T-cell (primary cell): ENCODE results near the gene TEAD1. TPM values are rescaled to one million over a fixed set of nuclear protein-coding genes. Genes with fewer than 3 reads are reported as not detected.

Source experiments
- ATAC-seq, 4 experiments: fragments of 200-7000 bp in 3 of 4; fragments of 150-1000 bp in 1 of 4; cut with Tn5 transposase; replicated peaks in 1 of 4; 1 replicate in 3 of 4; 2 replicates in 1 of 4; pipeline ENCODE4 v1.10.0; 2021; ENCODE audit warnings: moderate library complexity in 3 of 4, mild to moderate bottlenecking in 2 of 4, moderate number of reproducible peaks in 1 of 4
- CTCF ChIA-PET, 2 donors: fragments of 300-600 bp; sonication (Branson Sonifier 250); formaldehyde crosslinking; loops; one replicate each; lab custom pipeline; 2022; ENCODE audit warnings: antibody characterized with exemption in 2 of 2; lab: Charles Lee
- POLR2A ChIA-PET, 2 donors: fragments of 300-600 bp; sonication (Branson Sonifier 250); formaldehyde crosslinking; loops; one replicate each; lab custom pipeline; 2022; ENCODE audit warnings: antibody characterized with exemption in 2 of 2; lab: Charles Lee
- DNase-seq, 35 experiments: peaks; one replicate each; pipeline versions ENCODE4 v3.0.0 to v3.0.0-alpha.2; 2013 to 2023
- H3K27ac ChIP-seq: one replicate; pipeline ENCODE4 v1.5.1; 2013; ENCODE audit warnings: low read length
- H3K27me3 ChIP-seq, 2 experiments: replicated peaks in 1 of 2; 1 replicate in 1 of 2; 2 replicates in 1 of 2; pipeline versions ENCODE4 v1.6.1 to v1.7.0; 2013; ENCODE audit warnings: low read length in 1 of 2, mixed read lengths in 1 of 2; ENCODE audit not compliant: control insufficient read depth in 2 of 2, insufficient read depth in 2 of 2; ENCODE audit errors: extremely low read depth in 1 of 2
- H3K36me3 ChIP-seq, 2 donors: 1 replicate in 1 of 2; 2 replicates in 1 of 2; pipeline versions ENCODE4 v1.6.1 to v1.7.0; 2013; ENCODE audit warnings: low read length in 1 of 2; ENCODE audit not compliant: control insufficient read depth in 2 of 2, insufficient read depth in 1 of 2; ENCODE audit errors: extremely low read depth in 1 of 2
- H3K4me1 ChIP-seq, 2 experiments: 1 replicate in 1 of 2; 2 replicates in 1 of 2; pipeline versions ENCODE4 v1.6.1 to v1.7.0; 2013; ENCODE audit warnings: low read length in 2 of 2, mixed read lengths in 1 of 2; ENCODE audit not compliant: insufficient read depth in 2 of 2, control insufficient read depth in 1 of 2; ENCODE audit errors: extremely low read depth in 1 of 2
- H3K4me3 ChIP-seq, 2 donors: 1 replicate in 1 of 2; 2 replicates in 1 of 2; pipeline versions ENCODE4 v1.5.1 to v1.7.0; 2013; ENCODE audit warnings: mild to moderate bottlenecking in 2 of 2, low read length in 1 of 2, moderate library complexity in 1 of 2; ENCODE audit not compliant: control insufficient read depth in 1 of 2; ENCODE audit errors: extremely low read depth in 1 of 2
- H3K9me3 ChIP-seq: 2 replicates; pipeline ENCODE4 v1.7.0; 2013
- H3K27ac Mint-ChIP-seq, 2 donors: one replicate each; pipeline ENCODE4 v1.8.0; 2020 to 2021; ENCODE audit warnings: mild to moderate bottlenecking in 2 of 2, mixed read lengths in 2 of 2
- H3K27me3 Mint-ChIP-seq, 2 donors: one replicate each; pipeline ENCODE4 v1.8.0; 2021 to 2022; ENCODE audit warnings: mixed read lengths in 2 of 2
- H3K36me3 Mint-ChIP-seq: one replicate; pipeline ENCODE4 v1.8.0; 2021; ENCODE audit warnings: mixed read lengths
- H3K4me1 Mint-ChIP-seq, 3 donors: one replicate each; pipeline ENCODE4 v1.8.0; 2020 to 2022; ENCODE audit warnings: mixed read lengths in 3 of 3, mild to moderate bottlenecking in 1 of 3
- H3K4me3 Mint-ChIP-seq, 3 donors: one replicate each; pipeline ENCODE4 v1.8.0; 2020 to 2022; ENCODE audit warnings: mild to moderate bottlenecking in 3 of 3, mixed read lengths in 3 of 3, moderate library complexity in 3 of 3
- H3K9me3 Mint-ChIP-seq, 3 donors: one replicate each; pipeline ENCODE4 v1.8.0; 2020 to 2022; ENCODE audit warnings: mixed read lengths in 3 of 3
- WGBS: methylation state at CpG from one replicate; pipeline ENCODE4 v1.1.5; 2013; ENCODE audit warnings: missing lambda C conversion rate; ENCODE audit not compliant: insufficient coverage; 5-methylcytosine and 5-hydroxymethylcytosine counted together
- total RNA-seq, 35 experiments: library from RNA in 6 of 35; stranded (reverse) in 6 of 35; fragments of 120-200 nt in 1 of 35; gene quantifications; one replicate each; pipeline versions ENCODE4 v1.2.1 to v1.2.4 and lab custom pipeline; 2013 to 2026

The TEAD1 gene
- total RNA-seq, 5 donors from 2014 or later (not counting 1 experiment from before 2014, with no cell fraction given): 0.20 to 0.72 (median 0.44) TPM; not detected in 1

DNA sequence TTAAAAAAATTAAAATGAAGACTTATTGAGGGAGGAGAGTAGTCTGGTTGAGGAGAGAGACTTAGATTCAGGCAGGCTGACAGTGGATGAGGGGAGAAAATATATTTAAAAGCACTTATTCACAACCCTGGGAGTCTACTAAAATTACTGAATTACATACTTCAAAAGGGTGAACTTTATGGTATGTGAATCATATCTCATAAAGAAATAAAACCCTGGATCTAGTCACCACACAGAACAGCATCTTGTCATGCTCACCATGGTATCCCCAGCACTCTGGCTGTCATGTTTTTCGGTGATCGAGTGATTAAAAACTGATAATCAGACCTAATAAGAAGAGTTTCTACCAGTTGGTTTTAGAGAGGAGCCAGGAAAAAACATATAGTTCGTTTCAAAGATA, 11.0 kb downstream of the TEAD1 start:
- H3K27me3 ChIP-seq: peaks cover 12 to 38% of the 10 kb centered on the region in 2 experiments
- Mint-ChIP-seq H3K27me3 (peaks cover 70 to 76% of the 10 kb centered on the region in 2 donors), H3K27ac (no peak overlapping the region), H3K4me1 (peaks cover 4 to 6% (median 6%) of the 10 kb centered on the region in 3 donors), H3K36me3 (no peaks in the 10 kb centered on the region), H3K4me3 (no peak overlapping the region), H3K9me3 (no peaks in the 10 kb centered on the region)
- H3K4me3 ChIP-seq: no peak overlapping the region
- no CpG with 5 or more reads among the region's 3 CpGs for WGBS
- ATAC-seq: no peak
- peaks cover 0 to 7% of the 10 kb centered on the region in 2 experiments for H3K4me1 ChIP-seq
- no peaks in the 10 kb centered on the region for H3K36me3 ChIP-seq
- no peak for DNase-seq
- ChIA-PET CTCF (no interaction called here), POLR2A (interaction anchor here in 1 of 2 donors (0.5 kb wide), 1 partner anchor 129 kb away, joined by 3 read pairs; no protein-coding TSS in a partner anchor)
- H3K27ac ChIP-seq: no peak overlapping the region
- H3K9me3 ChIP-seq: no peaks in the 10 kb centered on the region

- no peak for ATAC-seq
- Mint-ChIP-seq H3K4me3 (no peak overlapping the region), H3K9me3 (no peaks in the 10 kb centered on the region), H3K4me1 (no peaks in the 10 kb centered on the region), H3K36me3 (no peaks in the 10 kb centered on the region), H3K27ac (no peak overlapping the region), H3K27me3 (peaks cover 69 to 78% of the 10 kb centered on the region in 2 donors)
- ChIA-PET POLR2A (no interaction called here), CTCF (no interaction called here)
- 85% methylated on average over 2 of the region's 2 CpGs for WGBS
- no peaks in the 10 kb centered on the region for H3K4me1 ChIP-seq
- no peaks in the 10 kb centered on the region for H3K9me3 ChIP-seq
- H3K36me3 ChIP-seq: no peaks in the 10 kb centered on the region
- no peak overlapping the region for H3K27ac ChIP-seq
- H3K27me3 ChIP-seq: peaks cover 7 to 33% of the 10 kb centered on the region in 2 experiments
- no peak for DNase-seq
- no peak overlapping the region for H3K4me3 ChIP-seq
Measured at GRCh38 chr11:12686246-12687060, 12.2 kb downstream of the TEAD1 start.

GRCh38 chr11:12687216-12687623, 13.0 kb downstream of the TEAD1 start:
- H3K36me3 ChIP-seq: no peaks in the 10 kb centered on the region
- Mint-ChIP-seq H3K4me3 (no peak overlapping the region), H3K36me3 (no peaks in the 10 kb centered on the region), H3K4me1 (no peaks in the 10 kb centered on the region), H3K9me3 (no peaks in the 10 kb centered on the region), H3K27ac (no peak overlapping the region), H3K27me3 (peaks cover 65 to 72% of the 10 kb centered on the region in 2 donors)
- WGBS: no CpG with 5 or more reads among the region's 1 CpG
- no peaks in the 10 kb centered on the region for H3K9me3 ChIP-seq
- no peak overlapping the region for H3K27ac ChIP-seq
- POLR2A ChIA-PET: no interaction called here
- H3K27me3 ChIP-seq: peaks cover 3 to 29% of the 10 kb centered on the region in 2 experiments
- no peaks in the 10 kb centered on the region for H3K4me1 ChIP-seq
- H3K4me3 ChIP-seq: no peak overlapping the region
- ATAC-seq (no peak), DNase-seq (no peak)
- CTCF ChIA-PET: no interaction called here

- no peak overlapping the region for H3K27ac ChIP-seq
- H3K27me3 Mint-ChIP-seq: peaks cover 60 to 67% of the 10 kb centered on the region in 2 donors
- no peaks in the 10 kb centered on the region for H3K36me3 Mint-ChIP-seq
- no peaks in the 10 kb centered on the region for H3K36me3 ChIP-seq
- no peak overlapping the region for H3K4me3 Mint-ChIP-seq
- DNase-seq: no peak
- H3K9me3 Mint-ChIP-seq: no peaks in the 10 kb centered on the region
- CTCF ChIA-PET: no interaction called here
- H3K4me1 Mint-ChIP-seq: no peaks in the 10 kb centered on the region
- no peak overlapping the region for H3K27ac Mint-ChIP-seq
- H3K27me3 ChIP-seq: peaks cover 7 to 26% of the 10 kb centered on the region in 2 experiments
- POLR2A ChIA-PET: no interaction called here
- no peak for ATAC-seq
- no peak overlapping the region for H3K4me3 ChIP-seq
- WGBS: no CpG with 5 or more reads among the region's 3 CpGs
- H3K4me1 ChIP-seq: no peaks in the 10 kb centered on the region
- H3K9me3 ChIP-seq: no peaks in the 10 kb centered on the region
Measured at GRCh38 chr11:12687740-12688139, 13.5 kb downstream of the TEAD1 start.

DNA sequence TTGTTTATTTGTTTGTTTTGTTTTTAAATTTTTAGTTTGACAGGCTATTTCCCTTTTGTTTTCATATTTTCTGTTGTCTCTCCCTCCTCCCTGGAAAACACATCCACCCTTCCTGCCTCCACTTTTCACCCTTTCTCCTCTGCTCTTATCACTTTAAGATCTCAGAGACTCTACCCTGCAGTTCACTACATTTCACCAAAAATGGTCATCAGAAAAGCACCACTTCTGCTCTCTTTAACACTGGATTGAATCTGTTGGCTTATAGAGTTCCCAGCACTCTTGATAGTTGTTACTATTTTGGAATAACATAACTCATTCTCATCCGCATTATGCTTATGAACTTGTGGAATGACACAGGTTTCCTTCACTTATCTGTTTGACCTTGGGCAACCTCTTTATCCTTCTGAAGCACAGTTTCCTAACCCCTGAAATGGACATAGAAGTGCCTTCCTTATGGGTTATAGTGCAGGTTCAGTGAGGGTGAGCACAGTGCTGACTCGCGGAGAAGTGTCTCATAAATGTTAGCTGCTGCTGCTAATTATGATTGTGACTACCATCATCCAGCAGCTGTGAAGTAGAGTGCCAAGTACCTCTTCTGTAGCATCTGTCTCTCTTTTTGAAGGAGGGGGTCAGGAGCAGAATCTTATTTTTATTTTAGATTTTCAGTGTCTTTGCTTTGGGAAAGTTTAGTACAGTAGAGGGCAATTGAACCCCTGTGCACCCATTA, 15.0 kb downstream of the TEAD1 start:
- no peaks in the 10 kb centered on the region for H3K4me1 ChIP-seq
- POLR2A ChIA-PET: interaction anchor here in 1 of 2 donors (0.5 to 0.7 kb wide), 2 partner anchors 441 to 1684 kb away, joined by 3 to 6 read pairs; no protein-coding TSS in a partner anchor
- H3K9me3 ChIP-seq: no peaks in the 10 kb centered on the region
- no peaks in the 10 kb centered on the region for H3K9me3 Mint-ChIP-seq
- CTCF ChIA-PET: interaction anchor here (0.6 to 0.7 kb wide), 2 partner anchors 519 to 1959 kb away, joined by 3 read pairs; no protein-coding TSS in a partner anchor
- no peak overlapping the region for H3K27ac Mint-ChIP-seq
- no peak overlapping the region for H3K4me3 Mint-ChIP-seq
- H3K27me3 Mint-ChIP-seq: peaks cover 65% of the 10 kb centered on the region in 2 donors
- no peaks in the 10 kb centered on the region for H3K36me3 Mint-ChIP-seq
- DNase-seq: no peak
- no peak overlapping the region for H3K27ac ChIP-seq
- H3K4me1 Mint-ChIP-seq: peaks cover 4 to 5% (median 4%) of the 10 kb centered on the region in 3 donors
- 100% methylated on average over 2 of the region's 3 CpGs for WGBS
- ATAC-seq: no peak
- H3K4me3 ChIP-seq: no peak overlapping the region
- H3K27me3 ChIP-seq: peaks cover 12 to 30% of the 10 kb centered on the region in 2 experiments
- H3K36me3 ChIP-seq: no peaks in the 10 kb centered on the region

- DNase-seq (no peak), ATAC-seq (no peak)
- Histone ChIP-seq H3K27me3 (peaks cover 15 to 32% of the 10 kb centered on the region in 2 experiments), H3K4me1 (no peaks in the 10 kb centered on the region), H3K27ac (no peak overlapping the region), H3K9me3 (no peaks in the 10 kb centered on the region), H3K36me3 (no peaks in the 10 kb centered on the region), H3K4me3 (no peak overlapping the region)
- H3K9me3 Mint-ChIP-seq: no peaks in the 10 kb centered on the region
- peaks cover 61 to 68% of the 10 kb centered on the region in 2 donors for H3K27me3 Mint-ChIP-seq
- no peaks in the 10 kb centered on the region for H3K36me3 Mint-ChIP-seq
- H3K4me3 Mint-ChIP-seq: no peak overlapping the region
- no peak overlapping the region for H3K27ac Mint-ChIP-seq
- WGBS: 97% methylated on average over 4 of the region's 8 CpGs
- POLR2A ChIA-PET: no interaction called here
- peaks cover 4 to 5% (median 4%) of the 10 kb centered on the region in 3 donors for H3K4me1 Mint-ChIP-seq
- CTCF ChIA-PET: no interaction called here
Measured at GRCh38 chr11:12690663-12691062, 16.4 kb downstream of the TEAD1 start.
